NOMO-1 treated with dmso at 0.1 percent for 144 hours (cell line): ENCODE measurements around the gene LOXL4.

Experiments used
- DNase-seq: peaks from one replicate; lab custom pipeline; 2025; ENCODE audit not compliant: unreplicated experiment; lab: John Stamatoyannopoulos, UW

LOXL4 gene

DNA sequence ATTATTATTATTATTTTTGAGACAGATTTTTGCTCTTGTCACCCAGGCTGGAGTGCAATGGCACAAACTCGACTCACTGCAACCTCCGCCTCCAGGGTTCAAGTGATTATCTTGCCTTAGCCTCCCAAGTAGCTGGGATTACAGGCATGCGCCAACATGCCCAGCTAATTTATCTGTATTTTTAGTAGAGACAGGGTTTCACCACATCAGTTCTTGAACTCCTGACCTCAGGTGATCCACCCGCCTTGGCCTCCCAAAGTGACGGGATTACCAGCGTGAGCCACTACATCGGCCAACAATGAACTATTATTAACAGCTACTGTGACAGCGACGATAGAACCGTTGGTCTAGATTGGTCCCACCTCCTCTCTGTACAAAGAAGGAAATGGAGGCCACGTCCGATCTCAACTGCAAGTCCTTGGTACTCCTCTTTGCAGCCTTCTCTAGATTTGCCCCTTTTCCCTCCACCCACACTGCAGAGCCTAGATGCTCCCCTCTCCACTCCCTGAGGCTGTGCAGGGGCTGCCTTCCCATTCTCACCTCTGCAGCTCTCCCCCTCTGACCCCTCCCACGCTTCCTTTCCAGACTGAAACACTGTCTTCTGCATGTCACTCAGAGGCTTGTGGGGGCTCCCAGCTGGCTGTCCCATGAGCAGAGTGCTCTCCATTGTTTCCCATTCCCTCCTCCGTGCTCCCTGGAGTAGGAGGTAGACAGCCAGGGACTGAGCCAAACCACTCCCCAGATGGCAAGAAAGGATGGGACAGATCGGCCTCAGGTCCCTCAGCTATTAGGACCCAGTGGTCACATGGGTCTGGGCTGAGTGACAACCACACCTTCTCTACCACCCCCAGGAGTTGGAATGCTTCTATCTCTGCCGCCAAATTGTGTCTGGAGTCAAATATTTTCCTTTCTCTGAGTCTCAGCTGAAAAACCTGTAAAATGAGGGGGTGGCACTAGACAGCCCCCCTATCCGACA is 2.3 kb downstream of the LOXL4 start:
- peak; percentile 20 for DNase-seq

DNA sequence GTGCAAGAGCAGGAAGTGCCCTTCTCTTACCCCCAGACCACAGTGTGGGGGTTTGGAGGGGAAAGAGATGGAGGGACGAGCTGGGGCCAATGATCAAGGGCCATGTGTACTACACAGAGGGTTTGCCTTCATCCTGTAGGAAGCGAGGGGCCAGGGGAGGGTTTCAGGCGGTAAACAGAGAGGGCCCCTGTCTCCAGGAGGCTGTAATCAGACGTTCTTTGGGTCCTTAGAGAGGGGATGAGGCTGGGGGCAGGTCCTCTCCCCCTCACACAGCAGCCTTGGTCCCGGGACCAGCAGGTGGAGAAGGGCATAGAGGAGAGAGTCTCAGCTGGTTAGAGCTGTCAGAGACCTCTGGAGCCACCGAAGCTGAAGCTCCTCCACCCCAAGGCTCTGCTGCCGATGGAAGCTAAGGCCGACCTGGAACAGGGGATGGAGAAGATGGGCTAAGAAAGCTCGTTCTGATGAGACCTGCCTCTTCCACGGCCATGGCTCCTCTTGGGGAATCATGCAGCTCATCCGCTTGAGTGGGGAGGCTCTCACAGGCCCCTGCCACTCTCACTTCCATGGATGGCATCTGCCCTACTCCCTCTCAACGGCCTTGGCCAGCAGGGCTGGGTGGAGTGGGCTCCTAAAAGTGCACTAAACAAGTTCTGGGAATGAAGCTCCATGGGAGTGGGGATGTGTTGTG is 3.5 kb downstream of the LOXL4 start:
- no peak for DNase-seq

DNA sequence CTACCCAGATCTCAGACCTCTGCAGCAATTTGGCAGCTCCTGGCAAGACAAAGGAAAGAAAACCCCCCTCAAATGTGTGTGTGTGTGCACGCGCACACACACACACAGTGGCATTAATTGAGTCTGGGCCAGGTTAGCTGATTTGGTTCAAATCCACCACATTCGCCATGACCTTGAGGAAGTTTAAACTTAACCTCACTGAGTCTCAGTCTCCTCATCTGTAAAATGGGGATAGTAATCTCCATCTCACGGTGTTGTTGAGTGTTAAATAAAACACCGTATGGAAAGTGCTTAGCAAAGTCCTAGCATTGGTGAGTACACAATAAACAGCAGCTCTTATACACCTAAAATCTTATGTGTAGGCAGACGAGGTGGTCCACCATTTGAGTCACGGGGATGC is 4.9 kb downstream of the LOXL4 start:
- DNase-seq, result no peak

DNA sequence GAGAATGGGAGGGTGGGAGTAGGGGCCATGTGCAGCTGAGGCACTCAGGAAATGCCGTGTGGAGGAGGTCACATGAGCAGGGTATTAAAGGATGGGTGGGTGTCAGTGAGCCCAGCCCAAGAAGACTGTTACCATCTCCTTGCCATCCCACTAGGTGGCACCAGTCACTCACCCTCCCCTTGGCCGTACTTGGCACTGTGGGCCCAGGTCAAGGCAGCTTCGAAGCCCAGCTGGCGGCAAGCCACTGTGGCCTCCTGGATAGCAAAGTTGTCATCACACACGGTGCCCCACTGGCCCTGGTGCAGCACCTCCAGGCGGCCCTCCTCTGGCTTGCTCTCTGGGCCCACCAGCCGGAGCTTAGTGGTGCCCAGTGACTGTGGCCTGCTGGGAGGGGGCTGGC is 5.4 kb downstream of the LOXL4 start:
- peak; percentile 75 for DNase-seq

DNA sequence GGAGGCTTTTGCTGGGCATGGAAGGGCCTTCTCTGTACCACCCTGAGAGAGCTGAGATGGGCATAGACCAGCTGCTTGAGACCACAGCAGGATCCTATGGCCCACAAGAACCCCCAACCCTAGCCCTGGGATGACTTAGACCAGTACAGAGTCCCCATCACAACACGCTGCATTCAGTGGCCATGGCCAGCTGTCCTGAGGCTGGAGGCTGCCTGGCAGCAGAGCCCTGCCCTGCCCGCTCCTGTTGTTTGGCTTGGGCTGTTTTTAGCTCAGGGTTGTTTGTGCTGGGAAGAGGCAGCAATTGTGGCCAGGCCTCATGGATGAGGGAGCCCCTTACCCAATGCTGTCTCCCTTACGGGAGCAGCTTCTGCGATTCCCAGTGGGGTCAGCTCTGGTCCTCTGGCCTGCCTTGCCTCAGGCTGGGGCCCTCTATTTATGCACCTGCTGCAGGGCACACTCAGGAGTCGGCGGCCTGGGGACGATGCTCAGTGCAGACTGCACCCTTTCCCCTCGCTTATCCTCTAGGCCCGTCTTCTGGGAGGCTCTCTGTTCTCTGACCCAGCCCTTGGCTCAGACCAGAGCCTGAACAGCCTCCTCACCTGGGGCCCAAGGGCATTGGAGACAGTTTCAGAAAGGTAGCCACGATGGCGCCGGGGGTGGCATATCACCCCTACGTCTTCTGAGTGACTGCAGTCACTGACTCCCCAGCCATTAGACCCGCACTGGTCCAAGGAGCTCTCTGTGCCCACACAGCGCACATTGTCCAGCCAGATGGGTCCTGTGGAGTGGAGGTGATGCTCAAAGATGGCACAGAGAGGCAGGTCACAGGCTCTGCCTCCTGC is 6.3 kb downstream of the LOXL4 start:
- no peak for DNase-seq

DNA sequence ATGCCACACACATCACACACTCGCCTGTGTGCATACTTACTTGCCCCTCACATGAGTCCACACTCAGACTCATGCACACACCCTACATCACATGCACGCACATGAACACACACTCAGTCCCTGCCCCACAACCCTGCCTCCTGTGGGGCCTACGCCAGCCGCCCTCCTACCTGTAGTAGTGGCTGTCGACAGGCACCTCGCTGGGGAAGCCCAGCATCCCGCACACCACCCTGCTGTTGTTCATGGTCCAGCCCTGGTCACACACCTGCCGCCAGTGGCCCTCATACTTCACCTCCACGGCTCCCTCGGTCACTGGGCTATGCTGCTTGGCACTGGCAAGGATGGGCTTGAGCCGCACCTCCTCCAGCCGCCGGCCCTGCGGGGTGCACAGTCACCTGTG is 7.2 kb downstream of the LOXL4 start:
- DNase-seq, result no peak

DNA sequence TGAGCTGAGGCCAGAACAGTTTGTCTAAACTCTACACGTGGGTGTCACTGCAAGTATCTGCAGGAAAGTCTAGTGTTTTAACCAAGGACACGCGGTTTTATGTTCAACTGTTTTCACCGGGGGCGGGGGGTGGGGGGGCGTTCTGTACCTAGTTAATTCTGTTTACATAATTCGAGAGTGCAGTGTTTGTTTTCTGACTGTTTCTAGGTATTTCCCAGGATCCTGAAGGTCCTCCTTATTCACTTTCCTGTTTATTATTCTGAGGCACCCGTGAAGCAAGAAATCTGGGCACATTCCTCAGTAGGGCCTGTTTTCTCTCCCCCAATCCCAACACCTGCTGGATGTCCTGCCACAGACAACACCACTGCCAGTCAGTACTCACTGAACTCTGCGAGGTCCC is 7.6 kb downstream of the LOXL4 start:
- no peak for DNase-seq

DNA sequence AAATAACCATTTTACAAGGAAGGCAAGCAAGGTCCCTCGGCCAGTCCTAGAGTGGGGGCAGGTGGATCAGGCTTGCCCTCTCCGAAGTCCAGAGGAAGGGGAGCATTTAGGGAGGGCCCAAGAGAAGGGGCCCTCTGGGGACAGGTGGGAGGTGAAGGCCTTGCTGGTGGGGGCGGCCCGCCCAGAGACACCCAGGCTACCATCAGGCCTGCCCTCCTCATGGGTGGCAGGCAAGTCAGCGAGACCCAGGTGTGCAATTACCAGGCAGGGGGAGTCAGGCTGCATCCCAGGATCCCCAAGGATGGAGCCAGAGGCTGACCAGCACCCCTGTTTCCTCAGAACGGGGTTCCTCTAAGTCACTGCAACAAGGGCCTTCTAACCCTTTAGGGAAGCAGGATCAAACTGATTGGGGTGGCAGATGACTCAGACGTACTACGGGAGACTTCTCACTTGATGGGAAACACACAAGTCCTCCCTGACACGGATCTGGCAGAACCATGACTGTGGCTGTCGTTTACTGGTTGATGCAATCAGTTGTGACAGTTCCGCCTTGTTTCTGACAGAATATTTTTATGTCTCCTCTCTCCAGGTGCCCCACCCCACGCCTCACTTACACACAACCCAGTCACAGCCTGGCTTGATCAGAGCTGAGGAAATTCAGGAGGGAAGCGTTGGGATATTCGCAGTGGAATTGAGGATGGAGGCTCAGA is 8.2 kb downstream of the LOXL4 start:
- DNase-seq, result peak; percentile 87

DNA sequence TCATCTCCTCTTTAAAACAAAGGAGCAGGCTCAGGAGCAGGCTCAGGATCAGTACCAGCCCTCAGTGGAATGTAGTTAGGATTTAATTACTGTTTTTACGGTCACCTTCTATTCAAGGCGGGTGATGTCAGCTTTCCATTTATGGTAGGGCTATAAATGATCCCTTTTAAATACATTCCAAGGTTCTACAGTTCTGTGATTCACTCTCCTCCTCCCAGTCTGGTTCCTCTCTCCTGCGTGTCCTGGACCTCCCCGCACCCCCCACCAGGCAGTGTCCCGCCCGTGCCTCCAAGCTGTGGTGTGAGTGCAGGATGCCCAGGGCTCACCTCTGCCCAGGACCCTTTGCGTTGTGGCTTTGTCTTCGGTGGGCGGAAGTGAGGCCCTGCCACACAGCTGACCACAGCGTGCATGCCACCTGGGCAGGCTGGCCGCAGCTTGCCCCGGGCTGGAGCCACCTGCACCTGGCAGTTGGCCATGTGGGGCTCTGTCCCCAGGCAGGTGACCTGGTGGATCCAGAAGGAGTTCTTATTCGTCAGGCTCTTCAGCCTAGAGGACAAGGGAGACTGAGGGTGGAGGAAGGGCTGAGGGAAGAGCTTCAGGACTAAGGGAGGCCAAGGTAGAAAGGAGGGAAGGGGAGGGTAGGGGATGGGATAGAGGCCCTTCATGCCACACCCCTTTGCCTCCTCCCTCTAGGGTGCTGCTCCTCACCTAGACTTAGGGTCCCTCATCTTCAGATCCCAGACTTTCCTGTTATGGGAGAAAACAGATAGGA is 9.1 kb downstream of the LOXL4 start:
- no peak for DNase-seq

DNA sequence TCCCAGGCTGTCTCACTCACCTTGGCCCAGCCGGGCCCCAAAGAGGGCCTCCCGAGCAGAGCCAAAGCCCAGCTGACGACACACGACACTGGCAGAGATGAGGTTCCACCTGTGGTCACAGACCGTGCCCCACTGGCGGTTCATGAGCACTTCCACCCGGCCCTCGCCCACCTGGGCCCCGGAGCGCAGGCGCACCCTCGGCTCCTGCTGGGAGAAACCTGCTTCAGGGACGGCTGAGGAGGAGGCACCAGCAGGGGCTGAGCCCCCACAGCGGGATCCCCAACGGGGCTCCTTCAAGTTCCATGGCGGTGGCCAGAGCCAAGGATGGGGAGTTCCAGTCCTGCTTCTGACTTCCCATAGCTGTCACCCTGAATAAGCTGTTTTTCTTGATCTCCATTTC is 10.0 kb downstream of the LOXL4 start:
- no peak for DNase-seq

DNA sequence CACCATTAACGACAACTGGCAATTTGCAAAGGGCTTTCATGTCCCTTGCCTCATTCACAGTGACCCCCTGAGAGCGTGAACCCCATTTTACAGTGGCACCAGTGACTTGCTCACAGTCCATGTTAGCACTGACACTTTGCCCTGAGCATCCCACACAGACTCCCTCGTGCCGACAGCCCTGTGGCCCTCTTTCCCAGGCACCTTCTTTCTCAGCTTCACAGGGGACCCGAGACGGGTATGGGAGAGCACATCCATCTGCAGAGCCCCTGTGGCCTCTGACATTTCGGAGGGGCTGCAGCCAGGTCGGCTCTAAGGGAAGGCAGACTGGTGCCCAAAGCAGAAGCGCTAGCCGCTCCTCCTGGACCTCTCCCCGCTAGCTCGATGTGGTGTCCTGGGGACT is 10.8 kb downstream of the LOXL4 start:
- no peak for DNase-seq

DNA sequence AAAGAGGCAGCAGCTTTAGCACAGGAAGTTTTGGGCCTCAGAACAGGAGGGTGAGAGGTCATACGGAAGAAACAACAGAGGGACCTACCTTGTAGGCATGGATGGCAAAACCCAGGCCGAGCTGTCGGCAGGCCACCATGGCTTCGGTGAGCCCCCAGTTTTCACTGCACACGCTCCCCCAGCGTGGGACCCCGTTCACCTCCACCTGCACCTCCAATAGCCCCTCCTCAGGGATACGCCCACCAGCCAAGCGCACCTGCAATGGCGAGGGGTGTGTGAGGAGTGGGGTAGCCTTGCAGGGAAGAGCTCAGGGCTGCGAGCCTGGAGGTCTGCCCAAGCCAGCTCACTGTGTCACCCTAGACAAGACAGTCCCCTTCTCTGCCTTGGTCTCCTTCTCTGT is 11.3 kb downstream of the LOXL4 start:
- DNase-seq, result no peak

DNA sequence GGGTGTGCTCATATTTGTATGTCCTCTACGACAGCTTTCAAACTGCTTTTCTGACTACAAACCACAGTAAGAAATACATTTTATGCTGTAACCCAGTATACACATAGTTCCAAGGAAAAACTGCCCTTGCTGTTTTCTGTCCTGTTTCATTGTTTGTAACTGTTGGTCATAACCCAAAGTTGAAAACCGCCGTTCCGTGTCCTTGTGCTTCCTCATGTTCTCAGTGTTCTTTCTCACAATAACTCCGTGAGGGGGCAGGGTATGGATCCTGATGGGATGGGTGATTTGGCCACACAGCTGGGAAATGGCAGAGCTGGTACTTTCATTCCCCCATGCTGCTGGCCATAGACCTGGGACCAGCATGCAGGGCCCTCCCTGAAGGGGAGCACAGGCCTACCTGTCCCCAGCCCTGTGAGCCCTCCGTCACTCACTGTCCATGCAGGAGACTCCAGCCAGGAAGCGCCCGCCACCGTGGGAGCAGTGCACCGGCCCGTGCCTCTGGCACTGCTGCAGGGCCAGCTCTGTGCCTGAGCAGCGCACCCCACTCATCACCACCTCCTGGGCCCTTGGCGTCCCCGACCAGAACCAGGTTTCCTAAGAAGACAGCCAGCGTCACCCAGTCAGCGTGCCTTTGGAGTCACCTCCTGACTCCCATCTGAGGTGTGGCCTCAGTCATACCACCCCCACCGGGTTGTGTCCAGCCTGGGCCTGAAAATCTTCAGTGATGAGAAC is 12.7 kb downstream of the LOXL4 start:
- no peak for DNase-seq

DNA sequence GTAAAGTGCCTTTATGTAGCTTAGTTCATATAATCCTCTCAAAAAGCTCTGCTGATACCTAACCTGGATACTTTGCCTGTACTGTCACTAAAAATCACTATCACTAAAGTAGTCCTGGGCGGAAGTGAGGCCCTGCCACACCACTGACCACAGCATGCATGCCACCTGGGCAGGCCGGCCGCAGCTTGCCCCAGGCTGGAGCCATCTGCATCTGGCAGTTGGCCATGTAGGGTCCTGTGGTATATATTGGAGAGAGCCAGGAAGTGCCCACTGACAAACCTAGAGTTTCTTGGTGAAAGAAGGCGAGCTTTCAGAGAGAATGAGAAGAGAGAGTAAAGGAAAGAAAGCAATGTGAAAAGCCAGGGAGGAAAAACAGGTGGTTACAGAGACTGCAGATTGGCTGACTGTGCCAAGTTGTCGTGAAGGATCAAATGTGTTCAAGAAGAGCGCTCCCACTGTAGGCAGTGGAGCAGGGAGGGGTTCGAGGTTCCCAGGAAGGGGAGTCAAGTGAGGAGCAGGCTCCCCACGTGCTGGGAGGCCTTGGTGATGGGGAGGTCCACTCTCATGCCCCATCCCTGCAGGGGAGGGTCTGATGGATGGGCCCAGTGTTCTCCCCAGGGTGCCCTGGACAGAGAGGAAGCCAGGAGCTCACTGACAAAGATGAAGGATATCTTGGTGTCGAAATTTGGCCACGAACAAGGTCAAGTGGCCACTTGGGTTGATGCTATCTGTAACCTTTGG is 13.6 kb downstream of the LOXL4 start:
- no peak for DNase-seq

DNA sequence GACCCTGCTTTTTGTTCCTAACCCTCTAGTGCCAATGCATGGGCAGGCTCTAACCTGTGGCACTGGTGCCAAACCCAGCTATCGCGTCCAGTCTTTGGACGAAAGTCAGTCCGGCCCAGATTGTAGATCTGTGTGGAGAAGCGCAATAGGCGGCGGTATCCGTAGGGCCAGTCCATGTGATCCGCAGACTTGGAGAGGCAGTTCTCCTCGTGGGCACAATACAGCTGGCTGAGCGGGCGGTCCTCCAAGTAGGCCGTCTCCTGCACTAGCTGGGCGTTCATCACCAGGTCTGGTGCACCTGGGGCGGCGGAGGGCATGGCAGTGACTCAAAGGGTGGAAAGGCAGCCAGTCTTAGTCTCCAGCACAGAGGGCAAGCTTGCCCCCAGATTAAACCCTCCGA is 14.5 kb downstream of the LOXL4 start:
- no peak for DNase-seq

DNA sequence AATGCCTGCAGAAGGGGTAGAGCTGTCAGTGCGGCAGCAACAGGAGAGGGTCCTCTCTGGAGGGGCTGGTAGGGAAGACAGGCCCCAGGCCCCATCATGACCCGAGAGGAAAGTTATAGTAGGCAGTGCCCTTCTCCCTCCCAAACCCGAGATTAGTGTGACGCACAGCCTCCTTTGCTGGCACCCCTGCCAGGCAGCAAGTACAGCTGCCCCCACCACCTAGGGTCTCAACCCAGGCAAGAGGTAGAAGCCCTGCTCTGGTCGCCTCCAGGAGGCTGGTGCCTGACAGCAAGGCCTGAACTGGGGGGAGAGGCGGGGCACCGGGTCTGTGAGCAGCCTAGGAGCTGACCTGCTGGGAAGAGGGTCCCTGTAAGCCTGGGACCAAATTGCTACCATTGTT is 15.5 kb downstream of the LOXL4 start:
- DNase-seq, result no peak

DNA sequence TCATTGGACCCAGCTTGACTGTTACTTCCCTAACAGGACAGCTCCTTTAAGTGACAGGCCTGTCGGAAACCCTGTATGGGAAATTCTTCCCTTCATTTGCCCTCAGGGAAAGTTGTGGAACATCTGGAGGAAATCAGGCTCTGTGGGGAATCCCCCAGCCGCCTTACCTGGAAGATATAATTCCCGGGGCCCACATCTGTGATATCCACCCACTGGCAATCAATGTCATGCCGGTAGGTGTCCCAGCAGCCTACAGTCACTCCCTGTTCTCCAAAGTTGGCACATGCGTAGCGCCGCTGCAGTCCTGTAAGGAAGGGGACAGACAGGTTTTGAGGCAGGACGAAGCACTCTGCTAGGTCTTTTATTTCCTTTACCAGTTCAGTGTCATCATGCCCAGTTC is 16.6 kb downstream of the LOXL4 start:
- DNase-seq, result no peak

DNA sequence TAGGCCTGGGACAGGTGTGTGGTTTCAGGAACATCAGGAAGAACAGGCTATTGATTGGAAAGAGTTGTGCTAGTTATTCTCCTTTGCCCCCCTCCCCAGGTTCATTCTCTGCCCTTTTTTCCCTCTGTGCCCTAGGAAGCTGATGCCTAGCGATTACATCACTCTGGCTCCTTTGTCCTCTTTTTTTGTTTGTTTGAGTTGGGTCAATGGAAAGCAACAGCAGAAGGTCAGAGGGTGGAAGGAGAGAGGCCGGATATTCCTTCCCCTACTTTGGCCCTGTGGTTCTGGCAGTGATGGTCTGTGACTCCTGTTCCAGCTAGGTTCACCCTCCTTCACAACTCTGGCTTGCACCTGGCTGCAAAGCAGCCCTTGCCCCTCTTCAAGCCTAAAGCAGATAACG is 18.9 kb downstream of the LOXL4 start:
- no peak for DNase-seq

DNA sequence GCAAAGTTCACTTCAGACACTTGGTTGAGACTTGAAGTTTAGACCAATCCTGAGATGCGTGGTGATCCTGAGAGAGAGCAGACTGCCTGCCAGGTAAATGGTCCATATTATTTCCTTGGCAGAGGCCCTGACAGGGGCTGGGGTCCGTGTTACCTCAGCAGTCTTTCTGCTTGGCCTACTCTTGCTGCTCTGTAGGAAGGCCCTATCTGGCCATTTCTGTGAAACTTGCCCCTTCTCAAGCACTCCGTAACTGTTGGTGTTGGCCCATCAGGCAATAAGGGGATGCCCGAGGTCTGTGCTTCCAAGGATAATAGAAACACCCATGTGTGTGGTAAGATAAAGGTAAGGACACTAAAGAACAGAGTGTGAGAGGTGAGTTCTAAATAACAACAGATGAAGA is 20.0 kb downstream of the LOXL4 start:
- DNase-seq, result no peak
